HG03064 (cell line): Measurements from ENCODE around the gene SLC29A3.

Source experiments
- ATAC-seq: cut with Tn5 transposase; IDR thresholded peaks from one replicate; pipeline ENCODE4 v1.9.1; 2021; ENCODE audit warnings: low read depth; ENCODE audit not compliant: unreplicated experiment

SLC29A3 gene

DNA sequence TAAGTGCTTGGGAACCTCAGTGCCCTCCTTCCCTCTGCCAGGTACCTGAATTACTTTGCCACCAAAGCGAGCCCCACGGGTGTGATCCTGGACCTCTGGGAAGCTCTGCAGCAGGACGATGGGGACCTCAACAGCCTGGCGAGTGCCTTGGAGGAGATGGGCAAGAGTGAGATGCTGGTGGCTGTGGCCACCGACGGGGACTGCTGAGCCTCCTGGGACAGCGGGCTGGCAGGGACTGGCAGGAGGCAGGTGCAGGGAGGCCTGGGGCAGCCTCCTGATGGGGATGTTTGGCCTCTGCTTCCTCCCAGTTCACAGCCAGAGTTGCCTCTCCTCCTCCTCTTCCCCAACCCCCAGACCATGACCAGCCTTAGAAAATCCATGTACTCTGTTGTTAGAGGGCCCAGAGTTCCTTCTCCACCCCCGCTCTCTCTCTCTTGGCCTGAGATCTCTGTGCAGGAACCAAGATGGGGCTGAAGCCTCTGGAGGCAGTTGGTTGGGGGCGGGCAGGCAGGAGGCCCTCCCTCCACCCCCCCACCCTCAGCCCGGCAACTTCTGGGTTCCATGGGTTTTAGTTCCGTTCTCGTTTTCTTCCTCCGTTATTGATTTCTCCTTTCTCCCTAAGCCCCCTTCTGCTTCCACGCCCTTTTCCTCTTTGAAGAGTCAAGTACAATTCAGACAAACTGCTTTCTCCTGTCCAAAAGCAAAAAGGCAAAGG, 19.8 kb upstream of the SLC29A3 start:
- ATAC-seq = no peak

DNA sequence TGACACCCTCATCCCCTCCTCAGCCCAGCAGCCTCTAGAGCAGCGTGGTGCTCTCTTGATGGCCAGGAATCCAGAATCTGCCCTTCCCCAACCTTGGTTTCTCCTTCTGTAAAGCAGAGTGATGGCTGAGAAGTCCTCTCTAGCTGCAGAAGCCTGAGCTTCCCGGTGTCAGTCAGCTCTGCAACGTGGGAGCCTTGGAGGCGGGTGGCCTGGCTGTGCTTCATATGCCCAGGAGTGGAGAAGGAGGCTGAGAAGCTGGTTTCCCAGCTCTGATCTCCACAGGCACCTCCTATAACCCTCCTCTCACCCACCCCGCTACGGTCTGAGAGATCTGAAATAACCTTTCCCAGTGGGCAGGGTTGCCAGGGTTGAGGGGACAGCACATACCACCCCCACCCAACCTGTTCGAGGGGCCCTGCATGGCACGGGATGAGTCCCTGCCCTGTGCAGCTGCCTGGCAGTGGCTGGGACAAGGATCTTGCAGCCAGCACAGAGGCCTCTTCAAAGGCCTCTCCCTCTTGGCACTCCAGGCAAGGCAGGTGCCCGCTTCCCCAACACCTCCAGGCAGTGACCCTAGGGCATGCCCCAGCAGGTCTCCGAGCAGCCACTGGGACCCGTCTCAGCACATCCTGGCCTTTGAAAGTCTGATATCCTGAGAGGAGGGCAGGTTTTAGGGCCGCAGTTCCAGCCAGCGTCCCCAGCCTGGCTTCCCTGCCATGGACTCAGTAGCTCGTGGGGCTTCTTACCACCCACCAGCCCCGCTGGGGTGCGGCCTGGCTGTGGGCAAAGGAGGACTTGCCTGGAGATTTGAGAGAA, 18.3 kb upstream of the SLC29A3 start:
- no peak for ATAC-seq

DNA sequence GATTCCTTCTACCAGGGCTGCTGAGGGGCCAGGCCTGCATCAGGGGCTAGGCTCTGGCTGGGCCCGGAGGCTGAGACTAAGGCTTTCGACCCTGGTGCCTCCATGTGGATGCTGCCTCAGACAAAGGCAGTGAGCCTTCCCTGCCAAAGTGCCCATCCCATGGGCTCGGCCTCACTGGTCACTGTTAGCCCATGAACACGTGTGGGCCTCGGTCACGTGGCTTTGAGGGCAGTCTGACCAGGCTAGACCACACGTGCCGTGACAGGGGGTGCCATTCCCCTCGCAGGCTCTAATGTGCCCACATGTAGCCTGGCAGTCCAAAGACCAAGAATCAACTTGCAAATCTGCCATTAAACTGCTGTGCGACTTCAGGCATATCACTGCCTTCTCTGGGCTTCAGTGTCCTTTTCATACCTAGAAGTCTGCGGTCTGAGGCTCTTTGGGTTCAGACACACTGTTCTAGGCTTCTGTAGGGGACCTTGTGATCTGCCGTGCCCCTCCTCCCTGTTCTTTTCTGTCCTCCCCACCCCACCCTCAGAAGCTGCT, 17.6 kb upstream of the SLC29A3 start:
- ATAC-seq = no peak

DNA sequence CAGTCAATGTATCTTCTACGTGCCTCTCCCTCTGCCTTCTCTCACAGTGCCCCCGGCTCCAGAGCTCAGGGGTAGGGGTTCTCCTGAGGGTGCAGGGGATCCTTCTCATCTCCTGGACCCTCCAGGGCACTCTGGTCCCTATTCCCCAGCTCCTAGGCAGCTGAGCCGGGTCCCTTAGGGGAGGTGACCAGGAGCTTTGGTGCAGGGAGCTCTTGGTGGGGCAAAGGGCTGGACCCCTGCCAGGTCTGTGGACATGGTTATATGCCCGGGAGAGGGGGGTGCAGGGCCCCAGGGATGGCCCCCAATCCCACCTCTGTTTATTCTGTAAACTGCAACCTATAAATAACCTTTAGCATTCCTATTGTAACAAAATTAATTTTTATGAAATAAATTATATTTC, 16.6 kb upstream of the SLC29A3 start:
- no peak for ATAC-seq

DNA sequence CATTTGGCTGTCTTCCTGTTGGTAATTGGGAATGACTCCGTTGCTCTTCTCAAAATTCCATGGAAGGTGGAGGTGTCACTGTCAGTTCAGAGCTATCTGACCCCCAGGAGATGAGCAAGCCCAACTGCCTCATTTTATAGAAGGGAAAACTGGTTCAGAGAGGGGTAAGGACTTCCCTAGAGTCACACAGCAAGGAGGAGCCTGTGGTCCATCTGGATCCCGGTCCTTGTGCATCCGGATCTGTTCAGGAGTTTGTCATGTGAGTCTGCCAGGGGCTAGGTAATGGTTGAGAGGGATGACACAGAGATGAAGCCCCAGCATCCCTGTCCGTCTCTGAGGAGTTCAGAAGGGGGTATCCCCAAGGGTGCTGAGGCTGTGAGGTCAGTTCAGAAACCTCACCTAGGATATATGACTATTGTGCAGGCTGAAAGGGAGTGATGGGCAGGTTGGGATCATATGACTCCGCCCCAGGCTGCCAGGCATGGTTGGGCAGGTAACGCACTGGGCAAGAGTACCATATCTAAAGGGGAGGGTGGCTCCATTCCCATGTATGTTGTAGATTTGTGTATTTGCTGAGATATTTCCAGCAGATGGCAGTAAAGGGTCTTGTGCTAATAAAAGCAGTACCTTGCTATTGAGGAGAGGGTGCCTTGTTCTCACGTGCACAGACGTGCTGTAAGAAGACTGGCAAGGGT, 16.0 kb upstream of the SLC29A3 start:
- ATAC-seq = no peak

DNA sequence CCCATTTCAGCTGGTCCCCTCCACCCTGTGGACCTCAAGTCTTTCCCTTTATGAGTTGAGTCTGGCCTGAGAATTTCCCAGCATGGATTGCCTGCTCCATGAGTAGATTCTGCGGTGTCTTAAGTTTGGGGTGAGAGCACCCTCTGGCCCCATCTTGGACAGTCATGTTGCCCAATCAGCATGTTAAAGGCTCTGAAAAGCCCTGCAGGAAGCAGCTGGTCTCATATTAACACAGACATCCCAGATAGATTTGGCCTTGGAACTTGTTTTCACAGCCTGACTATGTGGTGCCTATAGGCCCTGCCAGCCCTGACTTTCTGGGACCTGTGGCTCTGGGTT, 15.5 kb upstream of the SLC29A3 start:
- ATAC-seq = no peak

DNA sequence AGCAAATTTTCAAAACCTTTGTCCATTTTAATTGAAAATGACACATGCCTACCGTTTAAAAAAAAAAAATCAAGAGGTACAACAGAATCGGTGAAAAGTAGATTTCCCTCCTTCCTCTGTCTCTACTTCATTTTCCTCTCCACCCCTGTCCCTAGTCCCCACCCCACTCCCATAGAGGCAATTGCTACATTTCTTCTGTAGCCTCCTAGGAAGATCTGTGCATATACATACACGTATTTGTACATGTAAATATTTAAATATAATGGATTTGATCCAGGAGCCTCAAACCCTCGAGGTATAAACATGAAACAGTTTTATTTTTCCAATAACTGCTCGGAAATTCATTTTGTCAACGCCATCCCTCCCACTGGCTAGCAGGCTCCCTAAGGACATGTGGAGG, 14.1 kb upstream of the SLC29A3 start:
- ATAC-seq = no peak

DNA sequence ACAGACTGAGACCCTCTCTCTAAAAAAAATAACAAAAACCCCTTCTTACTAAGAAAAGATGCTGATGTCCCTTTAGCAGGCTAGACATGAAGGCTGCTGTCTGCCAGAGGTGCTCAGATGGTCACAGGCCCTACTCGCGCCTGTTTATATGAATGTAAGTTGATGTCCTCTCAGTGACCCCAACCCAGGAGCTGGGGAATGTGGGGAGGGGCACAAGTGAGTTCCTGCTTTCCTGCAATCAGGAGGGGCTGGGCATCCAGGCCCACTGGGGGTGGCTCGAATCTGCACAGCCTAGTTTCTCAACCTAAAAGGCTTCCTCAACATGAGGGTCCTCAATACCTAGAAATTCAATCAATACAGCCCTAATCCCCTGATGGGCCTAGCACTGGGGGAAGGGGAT, 12.1 kb upstream of the SLC29A3 start:
- no peak for ATAC-seq

DNA sequence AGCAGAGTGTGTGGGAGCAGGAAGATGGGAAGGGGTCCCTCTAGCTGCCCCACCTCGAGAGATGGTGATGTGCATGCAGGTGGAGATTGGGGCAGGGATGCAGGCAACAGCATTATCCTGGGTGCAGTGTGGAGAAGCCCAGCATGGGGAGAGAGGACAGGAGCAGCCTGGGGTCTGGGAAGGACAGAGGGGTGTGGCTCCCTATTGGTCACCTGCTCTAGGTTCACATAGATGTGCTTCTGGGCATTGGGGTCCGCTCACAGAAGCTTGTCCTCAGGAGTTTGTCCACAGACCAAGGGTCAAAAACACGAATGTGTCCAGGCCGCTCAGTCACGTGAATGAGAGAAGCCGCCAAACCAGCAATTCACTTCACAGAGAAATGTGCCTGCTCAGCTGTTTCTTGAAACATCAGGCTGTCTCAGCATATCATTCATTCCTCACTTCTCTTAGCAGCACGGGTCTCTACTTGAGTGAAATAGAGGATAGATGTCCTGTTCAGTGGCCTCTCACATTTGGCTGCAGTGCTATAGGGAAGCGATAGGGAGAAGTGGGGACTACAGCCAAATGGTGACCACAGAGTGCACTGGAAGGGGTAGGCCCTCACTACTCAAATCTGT, 11.5 kb upstream of the SLC29A3 start:
- no peak for ATAC-seq

DNA sequence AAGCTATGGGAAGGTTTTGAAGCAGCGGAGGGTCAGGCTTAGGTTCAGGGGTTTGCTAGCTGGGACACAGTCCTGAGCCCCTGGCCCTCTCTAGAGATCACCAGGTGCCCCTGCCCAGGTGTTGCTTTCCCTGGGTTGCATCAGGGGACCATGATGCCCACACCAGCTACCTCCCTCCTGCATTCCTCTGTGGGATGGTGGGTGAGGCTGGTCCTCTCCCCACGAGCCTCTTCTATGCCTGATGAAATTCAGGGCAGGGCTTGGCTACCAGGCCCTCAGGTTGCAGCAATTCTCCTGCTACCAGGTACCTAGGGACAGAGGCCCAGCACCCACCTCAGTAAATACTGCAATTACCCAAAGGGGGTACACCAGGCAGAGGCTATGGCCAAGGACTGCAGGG, 10.8 kb upstream of the SLC29A3 start:
- no peak for ATAC-seq

DNA sequence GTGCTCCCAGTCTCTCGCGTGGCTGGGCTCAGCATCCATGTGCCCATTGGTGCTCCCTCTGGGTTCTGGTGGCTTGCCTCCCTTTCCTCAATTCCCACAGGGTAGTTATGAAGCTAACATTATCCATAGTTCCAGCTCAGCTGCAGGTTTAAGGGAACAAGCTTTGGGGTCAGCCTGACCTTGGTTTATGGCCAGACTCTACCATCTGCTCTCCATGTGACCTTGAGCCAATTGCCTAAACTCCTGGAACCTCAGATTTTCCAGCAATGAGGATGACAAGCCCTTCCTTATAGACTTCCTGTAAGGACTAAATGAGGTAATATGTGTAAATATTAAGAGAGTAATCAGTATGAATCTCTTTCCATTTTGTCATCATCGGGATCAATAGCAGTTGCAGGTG, 10.1 kb upstream of the SLC29A3 start:
- ATAC-seq = no peak

DNA sequence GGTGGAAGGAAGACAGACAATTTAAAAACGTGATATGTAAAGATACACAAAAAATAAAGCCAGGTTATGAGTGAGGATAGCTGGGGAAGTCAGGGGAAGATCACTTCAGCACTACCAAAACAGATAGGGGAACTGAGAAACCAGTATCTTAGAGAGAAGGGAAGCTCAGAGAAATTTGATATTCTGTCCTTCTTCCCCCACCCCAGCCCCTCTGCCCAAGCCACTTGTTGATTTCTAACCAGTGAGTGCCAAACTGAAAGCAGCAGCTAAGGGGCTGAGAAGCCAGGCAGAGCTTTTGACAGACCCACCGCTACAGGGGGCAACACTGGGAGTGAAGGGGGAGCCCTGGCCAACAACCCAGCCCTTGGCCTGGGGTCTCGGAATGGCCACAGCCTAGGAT, 9.1 kb upstream of the SLC29A3 start:
- ATAC-seq = no peak

DNA sequence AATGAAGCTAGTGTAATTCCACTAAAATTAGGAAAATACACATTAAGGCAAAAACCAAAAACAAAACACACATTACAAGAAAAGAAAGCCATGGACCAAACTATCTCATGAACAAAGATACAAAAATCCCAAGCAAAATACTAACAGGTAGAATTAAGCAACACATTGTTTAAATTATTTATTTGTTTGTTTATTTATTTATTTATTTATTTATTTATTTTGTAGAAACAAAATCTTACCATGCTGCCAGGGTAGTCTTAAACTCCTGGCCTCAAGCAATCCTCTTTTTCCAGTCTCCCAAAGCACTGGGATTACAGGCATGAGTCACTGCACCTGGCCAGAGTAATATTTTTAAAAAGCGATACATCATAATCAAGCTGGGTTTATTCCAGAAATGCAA, 6.8 kb upstream of the SLC29A3 start:
- no peak for ATAC-seq

DNA sequence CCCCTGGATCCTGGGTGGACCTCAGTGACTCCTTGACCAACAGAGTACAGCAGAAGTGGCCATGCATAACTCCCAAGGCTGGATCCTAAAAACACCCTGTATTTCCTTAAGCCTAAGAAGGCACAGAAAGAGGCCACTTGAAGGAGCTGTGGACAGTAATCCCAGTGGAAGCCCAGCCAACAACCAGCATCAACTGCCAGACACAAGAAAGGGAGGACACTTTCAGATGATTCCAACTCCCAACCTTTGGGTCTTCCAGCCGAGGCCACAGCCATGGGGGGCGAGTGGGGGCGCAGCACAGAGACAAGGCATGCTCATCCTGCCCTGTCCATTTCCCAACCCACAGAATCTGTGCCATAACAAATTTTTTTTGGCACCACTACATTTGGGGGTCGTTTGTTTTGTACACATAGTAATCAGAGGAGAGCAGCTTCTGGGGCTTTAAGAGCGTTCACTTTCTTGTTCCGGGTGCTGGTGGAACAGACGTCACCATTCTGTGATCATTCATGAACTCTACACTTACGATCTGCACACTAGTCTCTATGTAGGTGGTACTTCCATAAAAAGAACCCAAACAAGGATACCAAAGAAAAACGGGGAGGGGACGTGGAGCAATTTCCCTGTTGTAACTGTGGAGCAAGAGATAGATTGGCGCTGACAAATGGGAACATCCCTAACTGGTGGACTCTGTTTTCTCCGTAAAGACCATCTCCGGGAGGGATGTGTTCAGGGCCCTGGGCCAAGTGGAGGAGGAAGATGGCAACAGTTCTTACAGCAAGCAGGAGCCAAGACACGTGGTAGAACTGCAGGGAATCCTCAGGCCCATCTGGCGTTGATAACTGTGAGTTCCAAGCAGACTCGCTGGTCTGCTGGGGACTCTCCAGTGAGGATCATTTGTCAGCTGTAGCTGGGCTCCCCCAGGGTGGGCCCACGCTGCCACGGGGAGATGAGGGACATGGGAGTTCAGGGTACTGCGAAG, 6.0 kb upstream of the SLC29A3 start:
- no peak for ATAC-seq

DNA sequence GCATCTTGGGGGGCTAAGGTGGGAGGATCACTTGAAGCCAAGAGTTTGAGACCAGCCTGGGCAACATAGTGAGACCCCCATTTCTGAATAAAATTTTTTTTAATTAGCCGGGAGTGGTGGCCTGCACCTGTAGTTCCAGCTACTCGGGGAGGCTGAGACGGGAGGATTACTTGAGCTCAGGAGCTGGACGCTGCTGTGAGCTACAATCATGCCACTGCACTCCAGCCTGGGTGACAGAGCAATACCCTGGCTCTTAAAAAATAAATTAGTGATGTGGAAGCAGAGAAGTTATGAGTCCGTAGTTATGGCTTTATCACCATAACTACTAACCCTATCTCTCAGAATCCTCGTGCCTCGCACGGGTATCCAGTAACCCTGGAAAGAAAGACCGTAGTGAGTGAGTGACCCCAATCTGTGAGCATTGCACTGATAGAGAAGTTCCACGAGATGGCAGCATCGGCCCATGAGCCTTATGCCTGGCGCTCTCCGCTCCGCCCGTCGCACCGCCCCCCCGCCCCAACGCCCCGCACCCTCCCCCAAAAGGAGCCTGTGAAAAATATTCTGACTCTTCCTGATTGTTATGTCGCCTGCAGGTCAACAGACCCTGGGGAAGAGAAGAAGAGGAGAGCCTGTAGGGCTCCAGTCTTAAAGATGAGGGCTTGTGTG, 4.9 kb upstream of the SLC29A3 start:
- ATAC-seq = no peak

DNA sequence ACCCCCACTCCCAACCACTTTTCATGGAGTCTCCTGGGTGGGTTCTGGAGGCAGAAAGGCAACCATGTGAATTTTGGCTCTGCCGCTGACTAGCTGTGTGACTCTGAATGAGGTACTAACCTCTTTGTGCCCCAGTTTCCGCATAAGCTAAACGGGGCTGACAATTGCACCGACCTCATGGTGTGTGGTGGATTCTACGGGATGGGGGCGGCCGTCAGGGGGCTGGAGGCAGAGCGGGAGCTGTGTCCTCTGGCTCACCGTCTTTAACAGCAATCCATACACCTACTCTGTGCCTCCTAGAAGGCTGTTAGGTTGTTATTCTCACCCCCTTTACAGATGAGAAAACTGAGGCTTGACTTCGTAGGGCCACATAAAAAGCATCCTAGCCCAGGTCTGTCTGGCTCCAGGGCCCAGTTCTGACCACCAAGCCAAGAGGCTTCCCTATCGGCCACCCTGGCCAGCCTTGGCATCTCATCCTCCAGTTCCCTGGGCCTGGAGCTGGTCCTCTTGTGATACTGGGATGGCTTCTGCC, 4.3 kb upstream of the SLC29A3 start:
- no peak for ATAC-seq

DNA sequence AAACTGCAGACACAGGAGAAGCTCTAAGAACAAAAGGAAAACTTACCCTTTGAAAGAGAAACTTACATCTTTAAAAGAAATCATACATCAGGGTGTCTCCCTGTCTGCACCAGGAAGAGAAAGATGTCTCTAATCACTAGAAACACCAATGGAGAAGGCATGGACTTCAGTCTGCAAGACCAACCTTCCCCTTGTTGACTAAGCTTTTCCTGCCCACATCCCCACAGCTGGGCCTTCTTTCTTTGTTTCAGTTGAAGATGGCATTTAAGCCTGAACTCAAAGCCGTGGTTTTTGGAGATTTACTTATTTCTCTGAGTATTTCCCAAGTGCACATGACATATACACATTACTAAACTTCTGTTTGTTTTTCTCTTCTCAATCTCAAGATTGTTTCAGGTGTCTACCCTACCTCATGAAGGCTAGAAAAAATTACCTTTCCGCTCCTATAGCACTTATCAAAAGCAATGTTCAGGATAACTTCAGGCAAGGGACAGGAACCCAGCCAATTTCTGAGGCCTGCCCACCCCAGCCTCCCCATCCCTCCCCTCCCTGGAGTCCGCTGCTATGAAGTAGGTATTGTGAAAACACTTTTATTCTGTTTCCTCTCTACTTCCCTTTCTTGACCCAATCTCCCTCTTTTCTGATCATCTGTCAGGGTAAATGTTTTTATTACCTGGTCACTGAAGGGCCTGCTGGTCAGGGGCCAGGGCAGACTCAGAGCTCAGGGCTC, 2.8 kb upstream of the SLC29A3 start:
- no peak for ATAC-seq

DNA sequence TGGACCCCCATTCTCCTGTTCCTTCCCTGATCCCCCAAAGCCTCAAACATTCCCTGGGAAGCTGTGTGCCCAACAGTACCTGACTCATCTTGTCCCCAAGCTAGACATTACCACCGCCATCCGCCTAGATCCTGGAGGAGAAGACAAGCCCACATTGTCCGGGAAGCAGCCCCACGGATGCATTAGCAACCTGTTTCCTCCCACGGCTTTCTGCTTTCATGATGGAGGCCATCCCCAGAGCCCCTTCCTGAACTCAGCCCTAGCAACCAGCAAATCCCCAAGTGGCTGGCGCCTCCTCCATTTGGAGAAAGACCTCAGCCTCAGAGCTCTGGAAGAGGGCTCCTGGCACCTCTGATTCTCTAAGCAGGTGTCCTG, 2.3 kb upstream of the SLC29A3 start:
- no peak for ATAC-seq

DNA sequence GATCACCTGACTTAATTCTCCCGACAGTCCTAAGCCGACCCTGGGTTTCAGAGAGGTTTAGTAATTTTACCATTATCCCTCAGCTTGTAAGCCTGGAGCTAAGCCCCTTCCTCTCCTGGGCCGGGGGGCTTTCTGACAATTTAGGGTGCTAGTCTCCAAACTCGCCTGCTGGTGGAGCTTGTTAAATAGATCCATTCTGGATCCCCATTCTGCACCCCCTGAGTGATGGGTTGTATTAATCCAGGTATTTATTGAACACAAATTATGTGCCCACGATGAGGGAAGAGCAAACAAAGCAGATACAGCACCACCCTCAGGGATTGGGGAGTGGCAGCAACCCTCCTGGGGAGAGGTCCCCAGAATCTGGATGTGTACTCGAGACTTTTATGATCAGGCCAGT, 1.3 kb upstream of the SLC29A3 start:
- no peak for ATAC-seq
